NCI-H1694 (cell line): ENCODE results near the gene TMX1.

Experiments
- DNase-seq: peaks from one replicate; lab custom pipeline; 2025; lab: John Stamatoyannopoulos, UW

Gene TMX1

GRCh38 chr14:51293149-51293911 is 53.3 kb downstream of the TMX1 start:
- DNase-seq, result no peak

- DNase-seq, result no peak
These were observed 53.9 kb downstream of the TMX1 start for GRCh38 chr14:51293912-51294389.

GRCh38 chr14:51294951-51295525 is 55.0 kb downstream of the TMX1 start:
- no peak for DNase-seq

- no peak for DNase-seq
These were observed 55.7 kb downstream of the TMX1 start for GRCh38 chr14:51295646-51296263.

GRCh38 chr14:51297066-51297465 is 57.0 kb downstream of the TMX1 start:
- DNase-seq, result no peak

- no peak for DNase-seq
These were observed 58.8 kb downstream of the TMX1 start for GRCh38 chr14:51298895-51299294.

- DNase-seq, result no peak
These were observed 62.4 kb downstream of the TMX1 start for GRCh38 chr14:51302295-51303030.

- no peak for DNase-seq
These were observed 64.4 kb downstream of the TMX1 start for GRCh38 chr14:51304438-51304837.

- no peak for DNase-seq
These were observed 64.9 kb downstream of the TMX1 start for GRCh38 chr14:51304941-51305340.

- no peak for DNase-seq
These were observed 65.7 kb downstream of the TMX1 start for GRCh38 chr14:51305751-51306150.
